Prostate gland (tissue), 2 donors: Measurements from ENCODE around the gene LARP6.

Source experiments
- CTCF ChIP-seq, 4 experiments: fragments of 200-600 bp in 2 of 4; fragments of 450-650 bp in 2 of 4; sonication (generic) in 2 of 4; IDR thresholded peaks; 1 replicate in 3 of 4; 2 replicates in 1 of 4; pipeline ENCODE4 v1.5.1; 2016 to 2019; ENCODE audit warnings: antibody characterized with exemption in 4 of 4, mild to moderate bottlenecking in 2 of 4, moderate library complexity in 2 of 4
- POLR2A ChIP-seq: fragments of 450-650 bp; IDR thresholded peaks from one replicate; pipeline ENCODE4 v1.6.1; 2016; ENCODE audit warnings: antibody characterized with exemption, mild to moderate bottlenecking

DNA sequence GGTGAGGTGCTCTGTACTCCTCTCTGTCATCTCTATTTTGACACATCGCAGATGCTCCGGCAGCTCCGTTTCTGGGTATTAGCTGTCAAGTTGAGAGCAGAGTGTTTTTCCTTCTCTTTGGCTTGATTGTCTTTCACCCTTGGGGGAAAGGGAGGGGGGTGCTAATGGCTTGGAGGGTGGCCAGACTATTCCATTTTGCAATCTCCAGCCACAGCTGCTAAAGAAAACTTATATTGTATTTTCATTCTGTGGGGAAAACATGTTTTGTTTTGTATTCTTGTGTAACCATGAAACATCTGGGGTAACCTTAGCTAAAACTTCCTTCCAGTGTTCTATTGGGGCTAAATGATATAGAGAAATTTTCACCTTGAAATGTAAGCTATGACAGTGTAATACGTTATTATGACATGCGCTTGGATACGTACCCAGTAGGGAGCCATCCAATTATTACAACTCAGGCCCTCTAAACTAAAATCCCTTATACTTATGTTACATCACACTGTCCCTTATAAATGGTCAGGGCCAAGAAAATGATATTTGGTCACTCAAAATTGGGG is 14.0 kb upstream of the LARP6 start:
- TF ChIP-seq CTCF (IDR thresholded peaks at IDR 0.05) (no peak), POLR2A (no peak)
